T1000 (cell line): Measurements from ENCODE around the gene EPS8.
A peak's percentile ranks its signal among the peaks of the same experiment; 100 is the strongest.

ENCODE experiments used
- DNase-seq: peaks from one replicate; lab custom pipeline; 2025; ENCODE audit warnings: mixed read lengths; lab: John Stamatoyannopoulos, UW

EPS8 gene

GRCh38 chr12:15690320-15690719 is 98.9 kb downstream of the EPS8 start:
- no peak for DNase-seq

GRCh38 chr12:15689751-15690191 is 99.4 kb downstream of the EPS8 start:
- no peak for DNase-seq

- DNase-seq: no peak
Observed at GRCh38 chr12:15688838-15689625, 100.2 kb downstream of the EPS8 start.

- peak; percentile 69 for DNase-seq
Observed at GRCh38 chr12:15688202-15688736, 100.9 kb downstream of the EPS8 start.

- no peak for DNase-seq
Observed at GRCh38 chr12:15687583-15687982, 101.6 kb downstream of the EPS8 start.

GRCh38 chr12:15684896-15685658 is 104.1 kb downstream of the EPS8 start:
- DNase-seq: no peak

- no peak for DNase-seq
Observed at GRCh38 chr12:15682826-15683225, 106.4 kb downstream of the EPS8 start.

GRCh38 chr12:15679151-15679550 is 110.0 kb downstream of the EPS8 start:
- no peak for DNase-seq

GRCh38 chr12:15677726-15678201 is 111.4 kb downstream of the EPS8 start:
- DNase-seq: no peak

- DNase-seq: no peak
Observed at GRCh38 chr12:15677228-15677627, 112.0 kb downstream of the EPS8 start.

GRCh38 chr12:15672671-15673270 is 116.4 kb downstream of the EPS8 start:
- DNase-seq: no peak

GRCh38 chr12:15670756-15671155 is 118.4 kb downstream of the EPS8 start:
- DNase-seq: no peak

GRCh38 chr12:15669256-15669948 is 119.8 kb downstream of the EPS8 start:
- DNase-seq: no peak

- no peak for DNase-seq
Observed at GRCh38 chr12:15664491-15664890, 124.7 kb downstream of the EPS8 start.

- DNase-seq: peak; percentile 18
Observed at GRCh38 chr12:15662983-15663659, 126.1 kb downstream of the EPS8 start.

GRCh38 chr12:15662303-15662980 is 126.7 kb downstream of the EPS8 start:
- DNase-seq: no peak

- DNase-seq: no peak
Observed at GRCh38 chr12:15651371-15651770, 137.8 kb downstream of the EPS8 start.

GRCh38 chr12:15650399-15651128 is 138.6 kb downstream of the EPS8 start:
- no peak for DNase-seq

- no peak for DNase-seq
Observed at GRCh38 chr12:15649347-15649746, 139.8 kb downstream of the EPS8 start.

GRCh38 chr12:15648558-15648957 is 140.6 kb downstream of the EPS8 start:
- DNase-seq: no peak
